Sigmoid colon (tissue), 4 donors: ENCODE data around the gene TMEM200C.

ENCODE experiments used
- EP300 ChIP-seq, 4 donors: sonication (generic); formaldehyde crosslinking; IDR thresholded peaks; one replicate each; pipeline ENCODE4 v1.6.1; 2017; ENCODE audit warnings: antibody characterized with exemption in 4 of 4
- TF ChIP-seq, protein P1 (sequence below), 4 experiments: fragments of 450-650 bp in 3 of 4; fragments of 200-600 bp in 1 of 4; IDR thresholded peaks; one replicate each; pipeline ENCODE4 v1.5.1; 2016 to 2019; ENCODE audit warnings: antibody characterized with exemption in 4 of 4, mild to moderate bottlenecking in 3 of 4, moderate library complexity in 2 of 4

- TF ChIP-seq, protein P1, sequence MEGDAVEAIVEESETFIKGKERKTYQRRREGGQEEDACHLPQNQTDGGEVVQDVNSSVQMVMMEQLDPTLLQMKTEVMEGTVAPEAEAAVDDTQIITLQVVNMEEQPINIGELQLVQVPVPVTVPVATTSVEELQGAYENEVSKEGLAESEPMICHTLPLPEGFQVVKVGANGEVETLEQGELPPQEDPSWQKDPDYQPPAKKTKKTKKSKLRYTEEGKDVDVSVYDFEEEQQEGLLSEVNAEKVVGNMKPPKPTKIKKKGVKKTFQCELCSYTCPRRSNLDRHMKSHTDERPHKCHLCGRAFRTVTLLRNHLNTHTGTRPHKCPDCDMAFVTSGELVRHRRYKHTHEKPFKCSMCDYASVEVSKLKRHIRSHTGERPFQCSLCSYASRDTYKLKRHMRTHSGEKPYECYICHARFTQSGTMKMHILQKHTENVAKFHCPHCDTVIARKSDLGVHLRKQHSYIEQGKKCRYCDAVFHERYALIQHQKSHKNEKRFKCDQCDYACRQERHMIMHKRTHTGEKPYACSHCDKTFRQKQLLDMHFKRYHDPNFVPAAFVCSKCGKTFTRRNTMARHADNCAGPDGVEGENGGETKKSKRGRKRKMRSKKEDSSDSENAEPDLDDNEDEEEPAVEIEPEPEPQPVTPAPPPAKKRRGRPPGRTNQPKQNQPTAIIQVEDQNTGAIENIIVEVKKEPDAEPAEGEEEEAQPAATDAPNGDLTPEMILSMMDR (IDR thresholded peaks at IDR 0.05) = no peak
- TF ChIP-seq EP300 (IDR thresholded peaks at IDR 0.05) = no peak
Observed at GRCh38 chr18:5930789-5931188, 35.5 kb upstream of the TMEM200C start.
